Measurements from ENCODE around the gene FOXA2. TPM values are rescaled to one million over a fixed set of nuclear protein-coding genes. Genes with fewer than 3 reads are reported as not detected.

Gene FOXA2
- total and polyA plus RNA-seq, 2 of the 13 experiments (the other 11 are each of a cell fraction or from before 2014, with no cell fraction given): 8.8 to 12.2 TPM

DNA sequence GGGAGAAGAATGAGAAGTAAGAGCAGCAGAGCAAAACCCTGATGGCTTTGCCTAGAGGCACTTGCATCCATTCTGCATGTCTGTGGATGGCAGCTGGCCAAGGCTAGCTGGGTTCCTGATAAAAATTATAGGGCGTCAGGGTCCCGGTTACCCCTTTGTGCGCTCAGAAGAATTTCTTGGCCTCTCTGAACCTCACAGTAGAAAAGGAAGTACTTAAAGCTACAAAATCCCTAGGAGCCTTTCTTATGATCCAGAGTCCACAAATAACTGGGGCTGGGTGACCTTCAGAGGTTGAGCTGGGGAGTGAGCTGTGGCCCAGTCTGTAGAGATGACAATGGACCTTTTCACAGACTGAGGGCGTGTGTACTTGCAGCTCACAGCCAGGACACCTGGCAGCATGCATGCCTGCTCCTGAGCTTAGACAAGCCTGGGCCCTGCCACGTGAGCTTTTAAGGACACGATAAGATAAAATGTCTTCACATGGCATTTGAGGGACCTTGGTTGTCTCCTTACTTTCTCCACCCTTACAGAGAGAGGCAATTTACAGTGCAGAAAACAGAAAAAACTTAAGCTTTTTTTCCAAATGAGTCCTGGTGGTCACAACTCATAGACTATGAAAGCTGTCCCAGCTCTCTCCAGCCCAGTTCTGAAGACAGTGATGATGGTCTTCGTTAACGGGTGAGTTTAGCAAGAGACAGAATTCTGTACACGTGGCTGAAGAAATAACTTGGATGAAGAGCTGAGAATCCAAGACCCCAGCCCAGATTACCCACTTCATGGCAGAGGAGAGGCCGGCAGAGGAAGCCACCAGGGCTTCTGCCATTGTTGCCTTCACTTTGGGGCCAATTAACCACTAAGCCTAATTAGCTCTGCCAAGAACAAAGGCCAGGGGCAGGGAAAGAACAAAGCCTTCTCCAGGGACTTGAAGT, 50.3 kb downstream of the FOXA2 start (continued):
- TF ChIP-seq ZNF160 (CRISPR knock-in tag; IDR thresholded peaks at IDR 0.05) (peak; percentile 98), ZNF615 (CRISPR knock-in tag; IDR thresholded peaks at IDR 0.05; ENCODE audit: borderline replicate concordance) (0 out of 2 replicates have a peak, but pooled peaks have one; percentile 60), TRIM24 (CRISPR knock-in tag; IDR thresholded peaks at IDR 0.05) (no peak), KDM3A (CRISPR knock-in tag; IDR thresholded peaks at IDR 0.05; ENCODE audit: low read depth) (peak; percentile 48; the same call in 1 of the 2 replicates), ARNTL (CRISPR knock-in tag; IDR thresholded peaks at IDR 0.05) (peak; percentile 100), ZNF629 (CRISPR knock-in tag; conservative IDR thresholded peaks at IDR 0.05) (peak; percentile 77)
- TF ChIP-seq, protein P1, sequence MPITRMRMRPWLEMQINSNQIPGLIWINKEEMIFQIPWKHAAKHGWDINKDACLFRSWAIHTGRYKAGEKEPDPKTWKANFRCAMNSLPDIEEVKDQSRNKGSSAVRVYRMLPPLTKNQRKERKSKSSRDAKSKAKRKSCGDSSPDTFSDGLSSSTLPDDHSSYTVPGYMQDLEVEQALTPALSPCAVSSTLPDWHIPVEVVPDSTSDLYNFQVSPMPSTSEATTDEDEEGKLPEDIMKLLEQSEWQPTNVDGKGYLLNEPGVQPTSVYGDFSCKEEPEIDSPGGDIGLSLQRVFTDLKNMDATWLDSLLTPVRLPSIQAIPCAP (CRISPR knock-in tag; IDR thresholded peaks at IDR 0.05; ENCODE audit: low read depth): peak; percentile 96
- TF ChIP-seq, protein P2, sequence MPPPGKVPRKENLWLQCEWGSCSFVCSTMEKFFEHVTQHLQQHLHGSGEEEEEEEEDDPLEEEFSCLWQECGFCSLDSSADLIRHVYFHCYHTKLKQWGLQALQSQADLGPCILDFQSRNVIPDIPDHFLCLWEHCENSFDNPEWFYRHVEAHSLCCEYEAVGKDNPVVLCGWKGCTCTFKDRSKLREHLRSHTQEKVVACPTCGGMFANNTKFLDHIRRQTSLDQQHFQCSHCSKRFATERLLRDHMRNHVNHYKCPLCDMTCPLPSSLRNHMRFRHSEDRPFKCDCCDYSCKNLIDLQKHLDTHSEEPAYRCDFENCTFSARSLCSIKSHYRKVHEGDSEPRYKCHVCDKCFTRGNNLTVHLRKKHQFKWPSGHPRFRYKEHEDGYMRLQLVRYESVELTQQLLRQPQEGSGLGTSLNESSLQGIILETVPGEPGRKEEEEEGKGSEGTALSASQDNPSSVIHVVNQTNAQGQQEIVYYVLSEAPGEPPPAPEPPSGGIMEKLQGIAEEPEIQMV (CRISPR knock-in tag; IDR thresholded peaks at IDR 0.05; ENCODE audit: low read depth): peak; percentile 96
- TF ChIP-seq, protein P3, sequence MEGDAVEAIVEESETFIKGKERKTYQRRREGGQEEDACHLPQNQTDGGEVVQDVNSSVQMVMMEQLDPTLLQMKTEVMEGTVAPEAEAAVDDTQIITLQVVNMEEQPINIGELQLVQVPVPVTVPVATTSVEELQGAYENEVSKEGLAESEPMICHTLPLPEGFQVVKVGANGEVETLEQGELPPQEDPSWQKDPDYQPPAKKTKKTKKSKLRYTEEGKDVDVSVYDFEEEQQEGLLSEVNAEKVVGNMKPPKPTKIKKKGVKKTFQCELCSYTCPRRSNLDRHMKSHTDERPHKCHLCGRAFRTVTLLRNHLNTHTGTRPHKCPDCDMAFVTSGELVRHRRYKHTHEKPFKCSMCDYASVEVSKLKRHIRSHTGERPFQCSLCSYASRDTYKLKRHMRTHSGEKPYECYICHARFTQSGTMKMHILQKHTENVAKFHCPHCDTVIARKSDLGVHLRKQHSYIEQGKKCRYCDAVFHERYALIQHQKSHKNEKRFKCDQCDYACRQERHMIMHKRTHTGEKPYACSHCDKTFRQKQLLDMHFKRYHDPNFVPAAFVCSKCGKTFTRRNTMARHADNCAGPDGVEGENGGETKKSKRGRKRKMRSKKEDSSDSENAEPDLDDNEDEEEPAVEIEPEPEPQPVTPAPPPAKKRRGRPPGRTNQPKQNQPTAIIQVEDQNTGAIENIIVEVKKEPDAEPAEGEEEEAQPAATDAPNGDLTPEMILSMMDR (CRISPR knock-in tag; IDR thresholded peaks at IDR 0.05): peak; percentile 48
- TF ChIP-seq, protein P4, sequence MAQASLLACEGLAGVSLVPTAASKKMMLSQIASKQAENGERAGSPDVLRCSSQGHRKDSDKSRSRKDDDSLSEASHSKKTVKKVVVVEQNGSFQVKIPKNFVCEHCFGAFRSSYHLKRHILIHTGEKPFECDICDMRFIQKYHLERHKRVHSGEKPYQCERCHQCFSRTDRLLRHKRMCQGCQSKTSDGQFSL (CRISPR knock-in tag; IDR thresholded peaks at IDR 0.05): peak; percentile 91
- TF ChIP-seq, protein P5, sequence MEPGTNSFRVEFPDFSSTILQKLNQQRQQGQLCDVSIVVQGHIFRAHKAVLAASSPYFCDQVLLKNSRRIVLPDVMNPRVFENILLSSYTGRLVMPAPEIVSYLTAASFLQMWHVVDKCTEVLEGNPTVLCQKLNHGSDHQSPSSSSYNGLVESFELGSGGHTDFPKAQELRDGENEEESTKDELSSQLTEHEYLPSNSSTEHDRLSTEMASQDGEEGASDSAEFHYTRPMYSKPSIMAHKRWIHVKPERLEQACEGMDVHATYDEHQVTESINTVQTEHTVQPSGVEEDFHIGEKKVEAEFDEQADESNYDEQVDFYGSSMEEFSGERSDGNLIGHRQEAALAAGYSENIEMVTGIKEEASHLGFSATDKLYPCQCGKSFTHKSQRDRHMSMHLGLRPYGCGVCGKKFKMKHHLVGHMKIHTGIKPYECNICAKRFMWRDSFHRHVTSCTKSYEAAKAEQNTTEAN (CRISPR knock-in tag; conservative IDR thresholded peaks at IDR 0.05): peak; percentile 97
- TF ChIP-seq, protein P6, sequence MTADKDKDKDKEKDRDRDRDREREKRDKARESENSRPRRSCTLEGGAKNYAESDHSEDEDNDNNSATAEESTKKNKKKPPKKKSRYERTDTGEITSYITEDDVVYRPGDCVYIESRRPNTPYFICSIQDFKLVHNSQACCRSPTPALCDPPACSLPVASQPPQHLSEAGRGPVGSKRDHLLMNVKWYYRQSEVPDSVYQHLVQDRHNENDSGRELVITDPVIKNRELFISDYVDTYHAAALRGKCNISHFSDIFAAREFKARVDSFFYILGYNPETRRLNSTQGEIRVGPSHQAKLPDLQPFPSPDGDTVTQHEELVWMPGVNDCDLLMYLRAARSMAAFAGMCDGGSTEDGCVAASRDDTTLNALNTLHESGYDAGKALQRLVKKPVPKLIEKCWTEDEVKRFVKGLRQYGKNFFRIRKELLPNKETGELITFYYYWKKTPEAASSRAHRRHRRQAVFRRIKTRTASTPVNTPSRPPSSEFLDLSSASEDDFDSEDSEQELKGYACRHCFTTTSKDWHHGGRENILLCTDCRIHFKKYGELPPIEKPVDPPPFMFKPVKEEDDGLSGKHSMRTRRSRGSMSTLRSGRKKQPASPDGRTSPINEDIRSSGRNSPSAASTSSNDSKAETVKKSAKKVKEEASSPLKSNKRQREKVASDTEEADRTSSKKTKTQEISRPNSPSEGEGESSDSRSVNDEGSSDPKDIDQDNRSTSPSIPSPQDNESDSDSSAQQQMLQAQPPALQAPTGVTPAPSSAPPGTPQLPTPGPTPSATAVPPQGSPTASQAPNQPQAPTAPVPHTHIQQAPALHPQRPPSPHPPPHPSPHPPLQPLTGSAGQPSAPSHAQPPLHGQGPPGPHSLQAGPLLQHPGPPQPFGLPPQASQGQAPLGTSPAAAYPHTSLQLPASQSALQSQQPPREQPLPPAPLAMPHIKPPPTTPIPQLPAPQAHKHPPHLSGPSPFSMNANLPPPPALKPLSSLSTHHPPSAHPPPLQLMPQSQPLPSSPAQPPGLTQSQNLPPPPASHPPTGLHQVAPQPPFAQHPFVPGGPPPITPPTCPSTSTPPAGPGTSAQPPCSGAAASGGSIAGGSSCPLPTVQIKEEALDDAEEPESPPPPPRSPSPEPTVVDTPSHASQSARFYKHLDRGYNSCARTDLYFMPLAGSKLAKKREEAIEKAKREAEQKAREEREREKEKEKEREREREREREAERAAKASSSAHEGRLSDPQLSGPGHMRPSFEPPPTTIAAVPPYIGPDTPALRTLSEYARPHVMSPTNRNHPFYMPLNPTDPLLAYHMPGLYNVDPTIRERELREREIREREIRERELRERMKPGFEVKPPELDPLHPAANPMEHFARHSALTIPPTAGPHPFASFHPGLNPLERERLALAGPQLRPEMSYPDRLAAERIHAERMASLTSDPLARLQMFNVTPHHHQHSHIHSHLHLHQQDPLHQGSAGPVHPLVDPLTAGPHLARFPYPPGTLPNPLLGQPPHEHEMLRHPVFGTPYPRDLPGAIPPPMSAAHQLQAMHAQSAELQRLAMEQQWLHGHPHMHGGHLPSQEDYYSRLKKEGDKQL (CRISPR knock-in tag; IDR thresholded peaks at IDR 0.05; ENCODE audit: low read depth): peak; percentile 91
- TF ChIP-seq, protein P7, sequence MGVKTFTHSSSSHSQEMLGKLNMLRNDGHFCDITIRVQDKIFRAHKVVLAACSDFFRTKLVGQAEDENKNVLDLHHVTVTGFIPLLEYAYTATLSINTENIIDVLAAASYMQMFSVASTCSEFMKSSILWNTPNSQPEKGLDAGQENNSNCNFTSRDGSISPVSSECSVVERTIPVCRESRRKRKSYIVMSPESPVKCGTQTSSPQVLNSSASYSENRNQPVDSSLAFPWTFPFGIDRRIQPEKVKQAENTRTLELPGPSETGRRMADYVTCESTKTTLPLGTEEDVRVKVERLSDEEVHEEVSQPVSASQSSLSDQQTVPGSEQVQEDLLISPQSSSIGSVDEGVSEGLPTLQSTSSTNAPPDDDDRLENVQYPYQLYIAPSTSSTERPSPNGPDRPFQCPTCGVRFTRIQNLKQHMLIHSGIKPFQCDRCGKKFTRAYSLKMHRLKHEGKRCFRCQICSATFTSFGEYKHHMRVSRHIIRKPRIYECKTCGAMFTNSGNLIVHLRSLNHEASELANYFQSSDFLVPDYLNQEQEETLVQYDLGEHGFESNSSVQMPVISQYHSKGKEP (CRISPR knock-in tag; IDR thresholded peaks at IDR 0.05): peak; percentile 96
